Activated CD4-positive, CD25-positive, alpha-beta regulatory T cell treated with anti-CD3 and anti-CD28 coated beads, Interleukin-2, amount 50 U/mL, for 16 hours (primary cell): ENCODE measurements around the gene UBXN2A.
"Not testable (repeated sequence)": the region's sequence is repeated elsewhere in the genome, so short reads cannot be mapped to it uniquely, and the experiment has no call there.

Experiments used
- DNase-seq: peaks from one replicate; pipeline ENCODE4 v3.0.0-alpha.2; 2020; ENCODE audit warnings: low read depth, low spot score

UBXN2A gene

GRCh38 chr2:24043133-24043532, 102.9 kb downstream of the UBXN2A start:
- not testable (repeated sequence) for DNase-seq

GRCh38 chr2:24045511-24046508, 105.5 kb downstream of the UBXN2A start:
- no peak for DNase-seq

- no peak for DNase-seq
Observed at GRCh38 chr2:24046599-24046929, 106.3 kb downstream of the UBXN2A start.

- DNase-seq = peak; percentile 91
Observed at GRCh38 chr2:24046930-24047702, 106.9 kb downstream of the UBXN2A start, which contains the start of gene WDCP. Gene WDCP (minus strand): TSS chr2:24047391. CDS start chr2:24039494, 7,897 bp downstream.

GRCh38 chr2:24047703-24048033, 107.4 kb downstream of the UBXN2A start:
- DNase-seq = no peak

GRCh38 chr2:24048769-24049484, 108.7 kb downstream of the UBXN2A start:
- DNase-seq = no peak

- no peak for DNase-seq
Observed at GRCh38 chr2:24049485-24050021, 109.3 kb downstream of the UBXN2A start, which contains the start of gene FKBP1B. Gene FKBP1B (plus strand): TSS chr2:24049741. CDS start chr2:24049850, 109 bp downstream.

GRCh38 chr2:24050041-24050979, 110.0 kb downstream of the UBXN2A start:
- no peak for DNase-seq

- no peak for DNase-seq
Observed at GRCh38 chr2:24051833-24052232, 111.6 kb downstream of the UBXN2A start.

GRCh38 chr2:24052951-24053350, 112.7 kb downstream of the UBXN2A start:
- DNase-seq = no peak
